GM21390 (cell line): ENCODE data around the gene FABP3.

Experiments used
- ATAC-seq: cut with Tn5 transposase; IDR thresholded peaks from one replicate; pipeline ENCODE4 v1.9.1; 2021; ENCODE audit not compliant: unreplicated experiment

The FABP3 gene

DNA sequence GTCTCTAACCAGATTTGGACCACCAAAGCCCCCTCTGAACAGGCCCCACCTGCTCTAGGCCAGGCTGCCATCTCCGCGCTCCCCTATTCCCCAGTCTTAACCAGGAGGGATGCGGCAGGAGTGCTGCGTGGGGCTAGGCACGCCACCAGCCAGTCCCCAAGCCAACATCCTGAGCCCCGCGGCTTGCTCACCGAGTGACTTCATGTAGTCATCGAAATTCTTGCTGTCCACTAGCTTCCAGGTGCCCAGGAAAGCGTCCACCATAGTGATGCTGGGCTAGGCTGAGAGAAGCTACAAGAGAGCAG lies 173 bp downstream of the FABP3 start:
- ATAC-seq: no peak

DNA sequence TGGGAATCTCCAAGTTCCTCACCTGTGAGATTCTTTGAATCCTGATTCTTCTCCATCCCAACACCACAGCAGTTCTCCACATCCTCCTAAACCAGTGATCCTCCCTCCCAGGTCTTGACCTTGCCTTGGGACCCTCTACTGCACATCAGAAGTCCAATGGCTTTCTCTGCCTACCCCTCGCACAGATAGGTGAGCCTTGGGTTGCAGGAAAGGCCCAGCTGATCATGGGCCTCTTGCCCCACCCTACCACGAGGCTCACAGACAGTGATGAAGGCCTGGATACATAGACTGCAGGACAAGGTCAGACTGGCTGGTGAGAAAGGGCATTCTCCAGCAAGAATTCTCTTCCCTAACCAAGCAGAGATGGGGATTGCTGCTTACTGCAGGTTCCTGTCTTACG lies 825 bp downstream of the FABP3 start:
- ATAC-seq: no peak

DNA sequence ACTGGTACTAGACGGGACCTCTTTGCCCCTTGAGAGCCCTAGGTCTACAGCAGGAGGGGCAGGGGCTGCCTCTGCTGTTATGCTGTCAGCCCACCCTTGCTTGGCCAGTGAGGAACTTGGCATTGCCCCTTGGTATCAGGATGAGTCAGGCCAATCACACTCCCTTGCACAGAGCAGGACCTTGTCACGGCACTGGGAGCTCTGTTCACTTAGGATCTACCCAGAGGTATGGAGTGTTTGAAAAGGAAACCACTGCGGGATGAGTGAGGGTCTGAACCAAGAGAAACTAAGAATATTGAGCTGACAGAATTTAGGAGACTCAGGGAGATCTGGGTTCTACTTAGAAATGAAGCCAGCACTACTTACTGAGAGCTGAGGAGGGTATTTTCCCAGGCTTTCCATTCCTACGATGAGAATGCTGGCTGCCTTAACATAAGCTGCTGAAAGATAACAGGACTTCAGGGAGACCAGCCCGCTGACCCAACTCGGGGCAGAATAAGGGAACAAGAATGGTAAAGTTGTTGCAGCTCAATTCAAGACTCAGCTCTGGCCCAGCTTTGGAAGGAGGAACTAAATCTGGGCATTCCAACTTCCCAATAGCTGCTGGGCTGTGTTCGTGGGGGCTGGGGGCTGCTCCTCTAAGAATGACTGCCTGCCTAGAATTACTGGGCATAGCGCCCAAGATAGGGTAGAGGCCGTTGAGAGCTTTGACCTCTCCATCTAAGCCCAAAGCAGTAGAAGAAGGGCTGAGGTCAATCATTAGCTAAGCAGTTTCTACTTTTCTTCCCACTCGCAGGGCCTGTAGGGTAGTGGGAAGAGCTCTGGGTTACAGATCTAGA lies 1.5 kb downstream of the FABP3 start:
- ATAC-seq: no peak

DNA sequence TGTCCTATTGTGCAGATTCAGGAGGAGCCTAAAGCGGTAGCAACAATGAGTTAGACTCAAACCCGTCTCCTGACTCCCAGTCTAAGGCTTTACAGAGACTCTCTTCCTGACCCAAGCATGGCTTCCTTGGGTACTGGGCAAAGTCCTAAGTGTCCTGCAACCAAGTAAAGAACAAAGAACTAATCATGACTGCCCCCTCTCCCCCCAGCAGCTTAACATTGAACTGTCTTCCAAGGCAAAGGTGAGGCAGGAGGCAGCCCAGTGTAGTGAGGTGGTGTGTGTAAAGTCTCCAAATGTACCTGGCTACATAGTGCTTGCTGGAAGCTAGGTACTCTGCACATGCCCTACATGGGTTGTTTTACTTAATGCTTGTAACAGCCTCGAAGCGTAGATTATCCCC lies 2.3 kb downstream of the FABP3 start:
- no peak for ATAC-seq

DNA sequence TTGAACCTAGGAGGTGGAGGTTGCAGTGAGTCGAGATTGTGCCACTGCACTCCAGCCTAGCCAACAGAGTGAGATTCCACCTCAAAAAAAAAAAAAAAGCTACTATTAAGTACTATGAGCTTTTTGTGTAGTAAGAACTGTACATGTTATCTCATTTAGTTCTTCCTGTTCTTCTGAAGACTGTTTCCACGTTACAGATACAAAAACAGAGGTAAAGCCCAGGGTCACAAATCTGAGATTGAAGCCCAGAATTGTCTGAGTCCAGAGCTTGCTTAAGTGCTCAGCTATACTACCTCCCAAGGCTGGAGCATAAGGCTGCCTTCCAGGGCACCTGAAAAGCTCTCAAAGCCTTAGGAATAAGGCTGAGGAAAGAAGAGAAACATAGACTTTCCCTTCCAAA lies 2.9 kb downstream of the FABP3 start:
- no peak for ATAC-seq

DNA sequence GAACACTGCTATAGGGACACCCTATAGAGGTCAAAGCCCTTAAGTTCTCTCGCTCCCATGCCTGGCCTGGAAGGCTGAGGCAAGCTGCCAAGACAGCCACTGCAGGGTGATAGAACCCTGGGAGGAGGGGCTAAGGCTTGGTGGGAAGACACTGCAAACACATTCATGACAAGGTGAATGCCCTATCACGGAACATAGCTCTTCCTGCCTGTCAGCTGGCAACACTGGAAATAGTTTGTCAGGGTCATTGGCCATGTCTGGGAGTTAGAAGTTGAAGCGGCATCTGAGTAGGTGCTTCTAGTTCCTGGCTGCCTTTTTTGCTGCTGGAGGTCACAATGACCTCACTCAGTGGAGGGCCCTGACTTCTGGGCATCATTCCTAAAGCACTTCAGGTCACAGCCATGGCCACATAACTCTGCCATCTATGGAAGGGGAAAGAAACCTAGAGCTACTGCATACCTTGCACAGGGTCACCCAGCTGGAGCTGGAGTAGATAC lies 4.2 kb downstream of the FABP3 start:
- ATAC-seq: no peak

DNA sequence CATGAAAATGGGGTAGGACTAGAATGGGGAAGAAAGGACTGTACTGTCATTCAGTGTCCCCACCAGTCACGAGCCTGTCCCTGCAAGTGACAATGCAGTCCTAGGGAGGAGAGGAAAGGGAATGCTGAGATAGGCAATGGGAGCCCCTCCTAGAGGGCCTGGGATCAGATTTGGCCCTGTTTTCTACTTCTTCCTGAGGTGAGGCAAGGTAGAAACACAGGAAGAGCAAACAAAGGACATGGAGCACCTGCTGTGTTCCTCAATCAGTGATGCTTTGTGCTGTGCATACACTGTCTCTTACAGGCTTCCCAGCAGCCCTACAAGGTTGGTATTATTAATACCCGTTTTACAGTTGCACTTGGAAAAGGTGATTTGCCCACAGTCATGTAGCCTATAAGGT lies 6.1 kb downstream of the FABP3 start:
- no peak for ATAC-seq

DNA sequence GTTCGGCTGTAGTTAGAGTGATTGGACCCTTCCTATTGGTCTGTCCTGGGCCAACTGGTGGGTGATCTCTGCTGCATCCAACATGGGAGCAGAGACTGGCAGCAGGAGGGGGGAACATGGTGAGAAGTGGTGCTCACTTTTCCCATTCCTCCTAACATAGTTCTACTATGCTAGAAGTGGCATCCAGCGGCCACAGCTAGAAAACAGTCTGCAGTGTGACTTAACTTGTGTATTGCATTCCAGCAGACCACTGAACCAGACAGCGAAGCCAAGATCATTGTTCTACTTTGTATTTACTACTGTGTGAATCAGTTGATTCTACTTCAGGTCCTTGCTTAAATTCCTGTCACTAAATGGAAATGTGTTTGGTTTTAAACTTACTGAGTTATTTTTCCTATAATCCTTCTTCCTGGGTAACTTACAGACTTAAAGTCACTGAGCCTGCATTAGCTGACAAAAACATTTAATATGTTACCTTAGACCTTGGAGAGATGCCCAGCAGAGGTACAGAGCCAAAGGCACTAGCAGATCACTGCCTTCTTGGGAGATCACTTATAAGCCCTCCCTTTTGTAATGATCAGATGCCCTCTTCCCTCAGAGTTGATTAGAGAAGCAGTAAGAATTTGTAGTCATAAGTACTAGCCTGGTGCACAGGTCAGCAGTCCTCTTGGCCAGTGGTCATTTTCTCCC lies 8.2 kb downstream of the FABP3 start:
- no peak for ATAC-seq

DNA sequence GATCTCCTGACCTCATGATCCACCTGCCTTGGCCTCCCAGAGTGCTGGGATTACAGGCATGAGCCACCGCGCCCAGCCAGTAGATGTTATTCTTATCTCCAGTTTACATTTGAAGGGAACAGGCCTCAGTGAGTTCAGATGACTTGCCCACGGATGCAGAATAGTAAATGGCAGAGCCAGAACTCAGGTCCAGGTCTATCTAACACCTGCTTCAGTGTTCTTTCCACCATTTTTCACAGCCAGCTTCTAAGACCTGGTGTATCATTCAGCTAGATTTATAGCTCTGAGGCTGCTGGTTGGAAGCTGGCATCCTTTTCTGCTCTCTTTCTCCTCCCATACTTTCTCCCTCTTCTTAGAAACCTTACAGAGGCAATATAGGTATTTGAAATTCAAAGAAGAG lies 10.8 kb downstream of the FABP3 start:
- no peak for ATAC-seq

DNA sequence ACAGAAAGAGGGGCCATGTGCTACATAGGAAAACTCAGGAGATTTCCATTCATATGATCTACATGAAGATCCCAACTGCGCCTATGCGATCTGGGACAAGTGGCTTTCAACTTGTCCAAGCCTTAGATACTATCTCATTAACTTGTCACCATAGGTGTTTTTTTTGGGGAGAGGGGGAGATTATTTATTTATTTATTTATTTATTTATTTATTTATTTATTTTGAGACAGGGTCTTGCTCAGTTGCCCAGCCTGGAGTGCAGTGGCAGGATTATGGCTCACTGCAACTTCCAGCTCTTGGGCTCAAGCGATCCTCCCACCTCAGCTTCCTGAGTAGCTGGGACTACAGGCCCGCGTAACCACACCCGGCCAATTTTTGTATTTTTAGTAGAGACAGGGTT lies 11.3 kb downstream of the FABP3 start:
- no peak for ATAC-seq

DNA sequence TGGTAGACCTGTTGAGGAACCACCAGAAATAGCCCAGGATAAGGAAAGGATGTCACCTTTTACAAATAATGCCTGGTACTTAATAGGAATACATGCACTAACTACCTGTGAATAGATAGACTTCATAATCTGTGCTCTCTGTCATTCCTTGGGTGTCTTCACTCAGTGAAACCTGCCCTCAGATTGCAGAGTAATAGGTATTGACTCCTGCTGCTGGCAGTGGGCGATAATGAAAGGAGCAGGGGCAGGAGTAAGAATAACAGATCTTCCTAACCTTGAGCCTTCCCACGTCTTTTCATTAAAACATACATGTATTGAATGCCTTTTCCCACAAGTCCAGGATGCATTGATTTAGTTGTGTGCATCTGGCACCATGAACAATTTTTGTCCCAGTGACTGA lies 16.4 kb downstream of the FABP3 start:
- ATAC-seq: no peak

DNA sequence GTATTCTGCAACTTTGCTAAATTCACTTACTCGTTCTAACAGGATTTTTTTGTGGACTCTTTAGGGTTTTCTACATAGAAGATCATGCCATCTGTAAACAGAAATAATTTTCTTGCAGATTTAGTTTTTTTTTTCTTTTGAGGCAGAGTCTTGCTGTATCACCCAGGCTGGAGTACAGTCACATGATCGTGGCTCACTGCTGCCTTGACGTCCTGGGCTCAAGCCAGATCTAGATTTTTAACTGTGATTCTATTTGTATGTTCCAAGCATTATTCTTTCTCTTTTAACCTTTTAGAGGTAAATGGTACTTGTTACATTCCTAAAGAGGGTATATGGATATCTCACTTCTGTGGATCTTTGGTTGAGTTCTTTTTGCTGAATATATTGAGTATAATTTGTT lies 18.6 kb downstream of the FABP3 start:
- no peak for ATAC-seq

DNA sequence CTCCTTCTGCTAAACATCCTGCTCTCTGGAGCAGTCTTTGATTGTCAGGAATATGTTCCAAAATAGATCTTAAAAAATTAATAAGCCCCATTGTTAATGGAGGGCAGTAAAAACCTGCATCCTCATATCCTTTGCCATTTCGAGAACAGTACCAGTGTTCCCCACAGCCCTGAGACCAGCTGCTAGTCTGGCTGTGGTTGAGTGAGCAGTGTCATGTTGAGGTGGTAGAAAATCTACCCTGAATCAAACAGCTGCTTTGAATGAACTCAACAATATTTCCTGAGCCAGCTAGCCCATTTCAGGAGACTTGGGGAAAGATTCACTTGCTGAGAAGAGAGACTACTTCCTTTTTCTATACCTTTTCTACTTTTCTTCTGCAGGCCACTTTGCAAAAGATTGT lies 24.4 kb downstream of the FABP3 start:
- ATAC-seq: no peak

DNA sequence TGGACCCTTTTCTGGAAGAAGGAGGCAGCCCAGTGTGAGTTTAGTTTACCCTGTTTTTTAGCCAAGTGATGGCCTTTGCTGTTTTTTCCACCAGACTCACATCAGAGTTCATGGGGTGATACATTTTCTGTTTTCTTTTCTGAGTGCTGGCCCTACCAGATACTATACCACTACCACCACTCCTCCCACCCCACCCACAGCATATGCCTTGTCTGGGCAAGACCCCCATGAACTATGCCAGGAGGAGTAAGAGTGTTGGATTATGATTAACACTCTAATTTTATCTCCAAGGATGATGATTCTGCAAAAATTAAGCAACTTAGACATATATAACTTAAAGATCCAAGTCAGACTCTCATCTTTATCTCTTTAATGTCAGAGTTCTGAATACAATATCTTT lies 26.1 kb downstream of the FABP3 start:
- ATAC-seq: no peak

DNA sequence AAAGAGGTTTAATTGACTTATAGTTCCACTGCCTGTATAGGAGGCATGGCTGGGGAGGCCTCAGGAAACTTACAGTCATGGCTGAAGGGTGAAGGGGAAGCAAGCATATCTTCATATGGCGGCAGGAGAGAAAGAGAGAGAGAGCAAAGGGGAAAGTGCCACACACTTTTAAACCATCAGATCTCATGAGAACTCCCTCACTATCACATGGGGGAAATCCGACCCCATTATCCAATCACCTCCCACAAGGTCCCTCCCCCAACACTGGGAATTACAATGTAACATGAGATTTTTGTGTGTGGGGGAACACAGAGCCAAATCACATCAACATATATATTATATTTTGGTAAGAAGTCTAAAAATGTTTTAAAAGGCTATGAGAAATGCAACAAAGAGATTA lies 27.2 kb downstream of the FABP3 start:
- ATAC-seq: no peak

DNA sequence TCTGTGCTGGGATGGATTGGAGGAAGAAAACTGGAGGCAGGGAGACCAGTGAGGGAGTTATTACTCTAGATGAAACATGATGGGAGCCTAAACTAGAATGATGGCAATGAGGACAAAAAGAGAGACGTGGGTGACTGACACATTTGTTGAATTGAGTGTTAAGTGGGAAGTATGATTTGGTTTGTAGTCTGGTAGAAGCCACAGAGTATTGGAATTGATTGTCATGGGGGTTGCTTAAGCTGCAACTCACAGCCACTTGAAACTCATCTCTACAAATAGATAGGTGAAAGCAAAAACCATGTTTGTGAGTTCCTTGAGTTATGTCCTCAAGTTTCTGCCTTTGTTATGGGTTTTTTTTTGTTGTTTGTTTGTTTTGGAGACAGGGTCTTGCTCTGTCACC lies 28.4 kb downstream of the FABP3 start:
- ATAC-seq: no peak

DNA sequence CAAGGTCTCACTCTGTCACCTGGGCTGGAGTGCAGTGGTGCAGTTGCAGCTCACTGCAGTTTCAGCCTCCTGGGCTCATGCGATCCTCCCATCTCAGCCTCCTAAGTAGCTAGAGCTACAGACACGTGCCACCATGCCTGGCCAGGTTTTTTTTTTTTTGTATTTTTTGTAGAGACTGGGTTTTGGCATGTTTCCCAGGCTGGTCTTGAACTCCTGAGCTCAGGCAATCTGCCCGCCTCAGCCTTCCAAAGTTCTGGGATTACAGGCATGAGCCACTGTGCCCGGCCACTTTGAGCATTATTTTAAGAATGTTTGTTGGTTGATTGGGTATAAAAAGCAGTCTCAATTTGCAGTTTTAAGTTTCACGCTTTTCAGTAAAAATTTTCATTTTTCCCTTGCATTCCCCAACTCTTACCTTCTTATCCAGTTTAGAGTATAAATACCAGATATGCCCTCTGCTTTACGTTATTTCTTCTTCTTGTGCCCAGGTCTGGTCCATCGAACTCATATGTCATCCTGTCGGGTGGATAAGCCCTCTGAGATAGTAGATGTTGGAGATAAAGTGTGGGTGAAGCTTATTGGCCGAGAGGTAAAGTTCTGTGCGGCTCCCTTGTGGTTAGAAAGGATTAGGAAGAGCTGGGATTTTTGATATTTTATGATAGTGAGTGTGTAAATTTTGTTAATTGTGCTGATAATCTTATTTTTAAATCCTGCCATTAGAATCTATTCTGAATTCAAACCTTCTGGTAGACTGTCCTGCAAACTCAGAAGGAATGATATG lies 36.0 kb downstream of the FABP3 start:
- no peak for ATAC-seq

DNA sequence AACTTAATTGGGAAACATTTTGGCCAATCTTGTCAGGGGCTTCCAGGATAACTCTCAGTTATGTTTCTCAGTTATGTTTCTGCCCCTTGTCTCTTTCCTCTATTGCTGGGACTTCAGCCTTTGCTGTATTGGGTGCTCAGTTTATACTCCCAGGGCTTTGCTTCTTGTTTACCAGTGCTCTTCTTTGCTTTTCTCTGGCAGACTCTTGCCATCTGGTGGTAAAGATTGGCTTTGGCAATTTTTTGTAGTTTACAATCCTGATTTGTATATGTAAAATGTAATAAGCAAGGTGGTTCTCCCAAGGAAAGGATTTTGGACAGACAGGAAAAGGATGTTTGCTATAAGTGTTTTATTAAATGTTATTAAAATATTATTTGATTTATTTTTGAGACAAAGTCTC lies 37.9 kb downstream of the FABP3 start:
- no peak for ATAC-seq

DNA sequence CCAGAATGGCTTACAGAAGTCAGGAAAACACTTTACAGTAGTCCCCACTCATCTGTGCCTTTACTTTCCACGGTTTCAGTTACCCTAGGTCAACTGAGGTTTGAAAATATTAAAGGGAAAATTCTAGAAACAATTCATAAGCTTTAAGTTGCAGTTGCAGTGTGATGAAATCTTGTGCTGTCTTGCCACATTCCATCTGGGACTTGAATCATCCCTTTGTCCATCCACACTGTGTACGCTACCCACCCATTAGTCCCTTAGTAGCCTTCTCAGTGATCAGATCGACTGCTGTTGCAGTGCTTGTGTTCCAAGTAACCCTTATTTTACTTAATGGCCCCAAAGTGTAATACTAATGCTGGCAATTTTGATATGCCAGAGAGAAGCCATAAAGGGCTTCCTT lies 45.5 kb downstream of the FABP3 start:
- ATAC-seq: no peak

DNA sequence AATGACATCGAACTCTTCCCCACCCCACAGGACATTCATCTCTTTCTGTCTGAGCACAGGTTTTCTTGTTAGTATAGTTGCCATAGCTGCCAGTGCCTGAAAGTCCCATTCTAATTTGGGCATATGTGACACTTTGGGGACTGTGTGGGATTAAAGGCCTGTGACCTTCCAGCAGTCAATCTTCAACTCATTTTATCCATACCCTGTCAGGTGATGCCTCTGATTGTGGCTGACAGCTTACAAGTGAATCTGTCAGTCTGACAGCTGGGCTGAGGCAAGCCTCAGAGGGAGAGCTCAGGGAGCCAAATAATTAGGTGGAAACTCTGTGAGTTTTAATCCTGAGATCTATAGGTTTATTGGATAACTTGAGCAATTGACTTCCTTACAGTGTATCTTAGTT lies 46.4 kb downstream of the FABP3 start:
- ATAC-seq: no peak

DNA sequence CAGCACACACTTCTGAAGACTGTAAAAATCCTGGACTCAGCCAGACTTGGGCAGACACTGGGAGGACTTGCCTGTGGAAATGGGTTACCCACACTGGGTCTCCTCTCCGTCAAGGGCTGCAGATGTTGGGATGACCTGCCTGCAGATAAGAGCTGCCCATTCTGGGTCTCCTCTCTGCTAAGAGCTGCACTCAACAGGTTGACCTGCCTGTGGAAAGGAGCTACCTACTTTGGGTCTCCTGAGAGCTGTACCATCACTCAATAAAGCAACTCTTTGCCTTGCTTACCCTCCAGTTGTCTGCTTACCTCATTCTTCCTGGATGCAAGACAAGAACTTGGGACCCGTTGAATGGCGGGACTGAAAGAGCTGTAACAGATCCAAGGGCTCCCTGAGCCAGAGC lies 47.9 kb downstream of the FABP3 start:
- no peak for ATAC-seq

DNA sequence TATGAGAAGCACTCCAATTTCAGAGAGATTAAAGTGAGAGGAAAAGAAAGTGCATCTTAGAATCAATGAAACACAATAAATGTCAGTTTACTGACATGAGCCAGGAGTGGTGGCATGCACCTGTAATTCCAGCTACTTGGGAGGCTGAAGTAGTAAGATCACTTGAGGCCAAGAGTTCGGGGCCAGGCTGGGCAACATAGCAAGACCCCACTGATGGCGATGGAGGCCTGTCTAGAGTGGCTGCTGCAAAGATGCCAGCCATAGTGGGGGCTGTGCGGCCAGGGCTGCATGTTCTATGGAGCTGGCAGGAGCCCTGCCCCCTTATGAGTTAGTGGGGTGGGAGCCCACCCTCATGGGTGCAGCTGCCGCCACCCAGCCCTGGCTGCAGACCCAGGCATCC lies 48.8 kb downstream of the FABP3 start:
- no peak for ATAC-seq
